ENCODE data around the gene RNASEH1.

DNA sequence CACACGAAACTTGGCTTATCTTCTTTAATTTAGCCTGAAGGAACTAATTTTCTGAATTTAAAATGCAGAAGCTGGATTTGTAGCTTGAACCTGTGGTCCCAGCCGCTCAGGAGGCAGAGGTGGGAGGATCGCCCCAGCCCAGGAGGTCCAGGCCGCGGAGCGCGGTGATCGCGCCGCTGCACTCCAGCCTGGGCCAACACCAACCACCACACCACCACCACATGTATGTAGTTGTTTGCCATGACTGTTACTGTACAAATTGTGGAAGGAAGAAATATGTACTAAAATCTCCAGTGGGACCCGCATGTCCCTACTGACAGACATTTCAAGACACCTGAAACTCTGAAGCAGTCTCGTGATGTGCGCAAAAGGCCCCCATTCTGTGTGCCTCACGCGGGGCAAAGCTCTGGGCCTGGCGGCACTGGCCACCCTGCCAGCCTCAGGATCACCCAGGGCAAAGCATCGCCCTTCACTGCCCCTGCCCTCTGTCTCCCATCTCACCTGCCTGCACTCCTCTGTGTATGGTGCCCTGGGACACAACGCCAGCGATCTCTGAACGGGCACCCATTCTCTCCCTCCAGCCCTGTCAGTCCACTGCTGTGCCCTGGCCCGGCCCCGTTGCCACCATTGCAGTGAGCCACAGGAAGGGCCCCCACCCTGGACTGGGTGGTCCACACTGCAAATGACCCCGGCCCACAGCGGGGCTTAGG lies 28.7 kb downstream of the RNASEH1 start:
- TF ChIP-seq, protein P1, sequence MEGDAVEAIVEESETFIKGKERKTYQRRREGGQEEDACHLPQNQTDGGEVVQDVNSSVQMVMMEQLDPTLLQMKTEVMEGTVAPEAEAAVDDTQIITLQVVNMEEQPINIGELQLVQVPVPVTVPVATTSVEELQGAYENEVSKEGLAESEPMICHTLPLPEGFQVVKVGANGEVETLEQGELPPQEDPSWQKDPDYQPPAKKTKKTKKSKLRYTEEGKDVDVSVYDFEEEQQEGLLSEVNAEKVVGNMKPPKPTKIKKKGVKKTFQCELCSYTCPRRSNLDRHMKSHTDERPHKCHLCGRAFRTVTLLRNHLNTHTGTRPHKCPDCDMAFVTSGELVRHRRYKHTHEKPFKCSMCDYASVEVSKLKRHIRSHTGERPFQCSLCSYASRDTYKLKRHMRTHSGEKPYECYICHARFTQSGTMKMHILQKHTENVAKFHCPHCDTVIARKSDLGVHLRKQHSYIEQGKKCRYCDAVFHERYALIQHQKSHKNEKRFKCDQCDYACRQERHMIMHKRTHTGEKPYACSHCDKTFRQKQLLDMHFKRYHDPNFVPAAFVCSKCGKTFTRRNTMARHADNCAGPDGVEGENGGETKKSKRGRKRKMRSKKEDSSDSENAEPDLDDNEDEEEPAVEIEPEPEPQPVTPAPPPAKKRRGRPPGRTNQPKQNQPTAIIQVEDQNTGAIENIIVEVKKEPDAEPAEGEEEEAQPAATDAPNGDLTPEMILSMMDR (IDR thresholded peaks at IDR 0.05; ENCODE audit: insufficient read depth, low read depth, low read length): no peak
- no peak for TF ChIP-seq EZH2 (IDR thresholded peaks at IDR 0.05; ENCODE audit: insufficient read depth, low read length)
